ENCODE measurements around the gene RAB31. TPM values are rescaled to one million over a fixed set of nuclear protein-coding genes. Genes with fewer than 3 reads are reported as not detected.

RAB31 gene
- polyA plus RNA-seq, 1 donor (not counting 4 experiments of a cell fraction or from before 2014, with no cell fraction given), result 47.0 TPM

DNA sequence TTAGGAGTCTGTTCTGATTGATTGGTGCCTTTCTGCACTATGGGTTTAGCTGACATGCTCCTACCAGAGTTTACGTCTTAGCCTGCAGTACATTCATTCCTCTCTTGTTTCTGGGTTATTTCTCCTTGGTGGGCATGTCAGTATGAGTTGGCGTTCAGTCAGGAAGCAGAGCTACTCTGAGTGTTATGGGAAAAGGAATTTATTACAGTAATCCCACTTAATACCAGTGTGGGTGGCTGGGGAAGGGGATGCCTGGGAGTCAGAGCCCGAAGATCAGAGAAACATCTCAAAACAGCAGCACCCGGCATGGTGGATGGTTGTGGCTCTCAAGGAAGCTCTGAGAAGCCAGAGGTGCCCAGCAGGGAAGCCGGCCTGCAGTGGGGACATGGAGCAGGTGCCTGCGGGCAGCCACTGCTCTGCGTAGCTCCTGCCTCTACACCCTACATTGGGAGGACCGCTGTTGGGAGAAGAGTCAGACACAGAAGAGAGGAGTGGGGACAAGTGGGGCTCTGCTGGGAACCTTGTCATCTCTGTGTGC lies 48.9 kb downstream of the RAB31 start:
- peaks cover 13% of the 10 kb centered on the region for H3K4me1 ChIP-seq (ENCODE audit: control insufficient read depth, extremely low read depth, insufficient read depth, low read length)
- H3K4me3 ChIP-seq (ENCODE audit: control insufficient read depth in 2 of 3, extremely low read depth in 1 of 3, insufficient read depth in 2 of 3, low read depth in 1 of 3, low read length in 3 of 3), result no peak overlapping the region
- peaks cover 21% of the 10 kb centered on the region for H3K79me2 ChIP-seq (ENCODE audit: control insufficient read depth, insufficient read depth, low read length)
- FAIRE-seq (no peak), DNase-seq (ENCODE audit: low read depth, low spot score) (no peak)
- no peaks in the 10 kb centered on the region for H3K36me3 ChIP-seq (ENCODE audit: control insufficient read depth in 2 of 2, extremely low read depth in 1 of 2, insufficient read depth in 2 of 2, low read length in 2 of 2)
- H3K27me3 ChIP-seq (ENCODE audit: control insufficient read depth, extremely low read depth, insufficient read depth, low read length), result no peaks in the 10 kb centered on the region
- no peaks in the 10 kb centered on the region for H3K9me3 ChIP-seq (ENCODE audit: control insufficient read depth, low read depth, low read length)
- no peak overlapping the region for H3K27ac ChIP-seq (ENCODE audit: control insufficient read depth, insufficient read depth, low read length)
- H2AFZ ChIP-seq (ENCODE audit: control insufficient read depth, low read length), result no peak overlapping the region
- TF ChIP-seq EZH2 (IDR thresholded peaks at IDR 0.05; ENCODE audit: low read length), result no peak
- TF ChIP-seq, protein P1, sequence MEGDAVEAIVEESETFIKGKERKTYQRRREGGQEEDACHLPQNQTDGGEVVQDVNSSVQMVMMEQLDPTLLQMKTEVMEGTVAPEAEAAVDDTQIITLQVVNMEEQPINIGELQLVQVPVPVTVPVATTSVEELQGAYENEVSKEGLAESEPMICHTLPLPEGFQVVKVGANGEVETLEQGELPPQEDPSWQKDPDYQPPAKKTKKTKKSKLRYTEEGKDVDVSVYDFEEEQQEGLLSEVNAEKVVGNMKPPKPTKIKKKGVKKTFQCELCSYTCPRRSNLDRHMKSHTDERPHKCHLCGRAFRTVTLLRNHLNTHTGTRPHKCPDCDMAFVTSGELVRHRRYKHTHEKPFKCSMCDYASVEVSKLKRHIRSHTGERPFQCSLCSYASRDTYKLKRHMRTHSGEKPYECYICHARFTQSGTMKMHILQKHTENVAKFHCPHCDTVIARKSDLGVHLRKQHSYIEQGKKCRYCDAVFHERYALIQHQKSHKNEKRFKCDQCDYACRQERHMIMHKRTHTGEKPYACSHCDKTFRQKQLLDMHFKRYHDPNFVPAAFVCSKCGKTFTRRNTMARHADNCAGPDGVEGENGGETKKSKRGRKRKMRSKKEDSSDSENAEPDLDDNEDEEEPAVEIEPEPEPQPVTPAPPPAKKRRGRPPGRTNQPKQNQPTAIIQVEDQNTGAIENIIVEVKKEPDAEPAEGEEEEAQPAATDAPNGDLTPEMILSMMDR (optimal IDR thresholded peaks at IDR 0.05 in 1 of 3, IDR thresholded peaks at IDR 0.05 in 1 of 3, conservative IDR thresholded peaks at IDR 0.05 in 1 of 3; ENCODE audit: extremely low read depth in 1 of 3, insufficient read depth in 2 of 3, low read length in 3 of 3), result no peak
- no peaks in the 10 kb centered on the region for H4K20me1 ChIP-seq (ENCODE audit: control insufficient read depth, extremely low read depth, insufficient read depth, low read length)
- H3K9me1 ChIP-seq (ENCODE audit: control insufficient read depth, extremely low read depth, insufficient read depth, low read length), result peaks cover 6% of the 10 kb centered on the region
- H3K4me2 ChIP-seq (ENCODE audit: control insufficient read depth, extremely low read depth, insufficient read depth, low read depth, low read length), result no peak overlapping the region
- no peak overlapping the region for H3K9ac ChIP-seq (ENCODE audit: control insufficient read depth, extremely low read depth, insufficient read depth, low read length)
- dilution Hi-C loops (cut with MboI; ENCODE audit: extremely low pct_ligation_motif_present, low sequenced_read_pairs), result no loop called here

DNA sequence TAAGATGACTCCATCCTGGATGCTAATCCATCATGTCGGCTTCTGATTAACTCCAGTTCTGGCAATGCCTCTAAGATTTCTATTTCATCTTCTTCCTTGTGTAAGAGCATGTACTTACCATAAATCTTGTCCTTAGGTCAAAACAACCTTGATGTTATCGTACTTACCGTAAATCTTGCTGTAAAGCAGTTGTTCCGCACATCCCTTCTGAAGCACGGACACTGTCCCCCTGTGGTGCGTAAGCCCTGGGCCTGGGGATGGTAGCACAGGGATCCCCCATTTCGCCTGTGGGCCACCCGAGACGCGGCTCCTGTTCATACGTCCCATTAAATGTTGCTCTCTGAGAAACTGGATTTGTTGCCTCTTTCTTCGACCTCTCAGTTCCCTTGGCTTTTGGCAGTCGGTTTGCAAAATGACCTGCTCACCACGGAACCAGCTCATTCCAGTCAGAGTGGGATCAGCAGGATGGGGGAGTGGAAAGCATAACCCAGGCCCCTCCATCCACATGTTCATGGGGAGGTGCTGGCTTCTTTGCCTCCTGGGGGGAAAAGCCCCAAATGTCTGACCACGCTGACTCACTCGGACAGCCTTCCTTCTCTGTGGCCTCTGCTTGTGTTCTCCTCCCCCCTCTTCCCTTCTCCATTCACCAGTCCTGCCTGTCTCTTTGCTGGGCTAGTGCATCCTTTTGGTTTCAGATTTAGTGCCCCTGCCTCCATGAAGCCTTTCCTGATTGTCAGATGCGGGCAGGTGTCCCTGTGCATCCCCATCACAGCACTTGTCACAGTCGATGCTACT lies 49.9 kb downstream of the RAB31 start:
- H3K79me2 ChIP-seq (ENCODE audit: control insufficient read depth, insufficient read depth, low read length), result peaks cover 21% of the 10 kb centered on the region
- H3K9me3 ChIP-seq (ENCODE audit: control insufficient read depth, low read depth, low read length), result no peaks in the 10 kb centered on the region

More for the DNA sequence above, 49.9 kb downstream of the RAB31 start:
- H3K9ac ChIP-seq (ENCODE audit: control insufficient read depth, extremely low read depth, insufficient read depth, low read length), result no peak overlapping the region
- H2AFZ ChIP-seq (ENCODE audit: control insufficient read depth, low read length), result no peak overlapping the region
- H3K4me2 ChIP-seq (ENCODE audit: control insufficient read depth, extremely low read depth, insufficient read depth, low read depth, low read length), result no peak overlapping the region
- peaks cover 0 to 1% of the 10 kb centered on the region in 2 experiments for H3K36me3 ChIP-seq (ENCODE audit: control insufficient read depth in 2 of 2, extremely low read depth in 1 of 2, insufficient read depth in 2 of 2, low read length in 2 of 2)
- no peaks in the 10 kb centered on the region for H3K27me3 ChIP-seq (ENCODE audit: control insufficient read depth, extremely low read depth, insufficient read depth, low read length)
- peaks cover 13% of the 10 kb centered on the region for H3K4me1 ChIP-seq (ENCODE audit: control insufficient read depth, extremely low read depth, insufficient read depth, low read length)
- H3K27ac ChIP-seq (ENCODE audit: control insufficient read depth, insufficient read depth, low read length), result no peak overlapping the region
- DNase-seq (ENCODE audit: low read depth, low spot score), result no peak
- dilution Hi-C loops (cut with MboI; ENCODE audit: extremely low pct_ligation_motif_present, low sequenced_read_pairs), result no loop called here
- no peaks in the 10 kb centered on the region for H4K20me1 ChIP-seq (ENCODE audit: control insufficient read depth, extremely low read depth, insufficient read depth, low read length)
- no peak for FAIRE-seq
- no peak overlapping the region for H3K4me3 ChIP-seq (ENCODE audit: control insufficient read depth in 2 of 3, extremely low read depth in 1 of 3, insufficient read depth in 2 of 3, low read depth in 1 of 3, low read length in 3 of 3)
- TF ChIP-seq, protein P1 (optimal IDR thresholded peaks at IDR 0.05 in 1 of 3, IDR thresholded peaks at IDR 0.05 in 1 of 3, conservative IDR thresholded peaks at IDR 0.05 in 1 of 3; ENCODE audit: extremely low read depth in 1 of 3, insufficient read depth in 2 of 3, low read length in 3 of 3), result no peak
- no peak for TF ChIP-seq EZH2 (IDR thresholded peaks at IDR 0.05; ENCODE audit: low read length)
- H3K9me1 ChIP-seq (ENCODE audit: control insufficient read depth, extremely low read depth, insufficient read depth, low read length), result peaks cover 6% of the 10 kb centered on the region

All from keratinocyte (primary cell).